ENCODE data around the gene FBXO24. TPM values are rescaled to one million over a fixed set of nuclear protein-coding genes. Genes with fewer than 3 reads are reported as not detected.

The FBXO24 gene
- total RNA-seq, 2 experiments from 2014 or later = 0.80 to 1.3 TPM

DNA sequence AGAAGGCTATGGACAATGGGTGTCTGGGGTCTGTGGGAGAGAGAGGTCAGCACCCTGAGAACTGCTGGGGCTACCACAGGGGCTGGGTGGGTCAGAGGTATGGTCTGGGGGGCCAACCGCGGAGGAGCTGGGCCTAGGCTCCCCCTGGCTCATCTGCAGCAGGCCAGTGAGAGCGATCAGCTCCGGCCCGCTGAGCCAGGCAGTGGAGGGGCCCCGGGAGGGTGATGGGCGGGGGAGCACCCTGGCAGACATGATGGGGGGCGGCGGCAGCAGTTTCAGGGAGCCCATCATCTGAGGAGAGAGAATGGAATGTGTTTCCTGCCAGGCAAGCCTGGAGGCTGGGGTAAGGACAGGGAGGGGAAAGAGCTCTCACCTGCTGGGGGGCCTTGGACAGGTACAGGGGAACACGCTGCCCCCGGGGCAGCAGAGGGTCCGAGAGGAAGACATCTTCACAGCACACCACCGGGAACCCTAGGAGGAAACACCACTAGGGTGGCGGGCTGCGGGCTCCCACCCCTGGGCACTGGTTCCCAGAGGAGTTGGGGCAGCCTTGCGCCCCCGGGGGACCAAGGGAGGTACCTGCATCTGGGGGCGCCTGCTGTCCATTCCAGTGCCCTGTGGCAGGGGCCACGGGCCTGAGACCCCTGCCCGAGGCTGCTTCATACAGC, 13.7 kb upstream of the FBXO24 start:
- Mint-ChIP-seq H3K9me3 (ENCODE audit: low read depth) (no peaks in the 10 kb centered on the region), H3K4me3 (no peak overlapping the region), H3K4me1 (peaks cover 37% of the 10 kb centered on the region), H3K27me3 (no peaks in the 10 kb centered on the region), H3K36me3 (peaks cover 8% of the 10 kb centered on the region), H3K27ac (no peak overlapping the region)
- ATAC-seq (no peak), DNase-seq (no peak)
- CTCF ChIA-PET = interaction anchor here (0.9 to 1.1 kb wide), 3 partner anchors 10 to 90 kb away, joined by 3 to 4 read pairs (median 3); no protein-coding TSS in a partner anchor

GRCh38 chr7:100572949-100573675, 13.0 kb upstream of the FBXO24 start:
- no peak for DNase-seq
- Mint-ChIP-seq H3K36me3 (peaks cover 8% of the 10 kb centered on the region), H3K9me3 (ENCODE audit: low read depth) (no peaks in the 10 kb centered on the region), H3K27ac (no peak overlapping the region), H3K4me3 (no peak overlapping the region), H3K4me1 (peaks cover 30% of the 10 kb centered on the region), H3K27me3 (no peaks in the 10 kb centered on the region)
- CTCF ChIA-PET = interaction anchor here (0.9 to 1.1 kb wide), 3 partner anchors 9 to 90 kb away, joined by 3 to 4 read pairs (median 3); no protein-coding TSS in a partner anchor
- no peak for ATAC-seq

GRCh38 chr7:100573691-100574361, 12.3 kb upstream of the FBXO24 start, which contains the start of gene SAP25:
TSS of gene SAP25 (minus strand) at chr7:100573900. CDS start at chr7:100573742, 158 bp downstream.
- H3K27me3 Mint-ChIP-seq = no peaks in the 10 kb centered on the region
- CTCF ChIA-PET = no interaction called here
- no peak within 1 kb of the TSS for H3K4me3 Mint-ChIP-seq
- ATAC-seq (no peak), DNase-seq (no peak)
- peaks cover 22% of the 10 kb centered on the region for H3K4me1 Mint-ChIP-seq
- H3K36me3 Mint-ChIP-seq = peaks cover 10% of the 10 kb centered on the region
- no peaks in the 10 kb centered on the region for H3K9me3 Mint-ChIP-seq (ENCODE audit: low read depth)
- no peak within 1 kb of the TSS for H3K27ac Mint-ChIP-seq

GRCh38 chr7:100574362-100575205, 11.5 kb upstream of the FBXO24 start:
- Mint-ChIP-seq H3K9me3 (ENCODE audit: low read depth) (no peaks in the 10 kb centered on the region), H3K27me3 (no peaks in the 10 kb centered on the region), H3K4me1 (peaks cover 15% of the 10 kb centered on the region), H3K4me3 (no peak overlapping the region), H3K27ac (no peak overlapping the region), H3K36me3 (peaks cover 13% of the 10 kb centered on the region)
- DNase-seq (no peak), ATAC-seq (no peak)
- CTCF ChIA-PET = no interaction called here

- DNase-seq = no peak
- Mint-ChIP-seq H3K27me3 (no peaks in the 10 kb centered on the region), H3K9me3 (ENCODE audit: low read depth) (no peaks in the 10 kb centered on the region), H3K36me3 (peaks cover 16% of the 10 kb centered on the region), H3K4me1 (peaks cover 11% of the 10 kb centered on the region), H3K27ac (no peak overlapping the region), H3K4me3 (no peak overlapping the region)
- CTCF ChIA-PET = no interaction called here
- no peak for ATAC-seq
Observed at GRCh38 chr7:100575206-100575631, 10.9 kb upstream of the FBXO24 start.

DNA sequence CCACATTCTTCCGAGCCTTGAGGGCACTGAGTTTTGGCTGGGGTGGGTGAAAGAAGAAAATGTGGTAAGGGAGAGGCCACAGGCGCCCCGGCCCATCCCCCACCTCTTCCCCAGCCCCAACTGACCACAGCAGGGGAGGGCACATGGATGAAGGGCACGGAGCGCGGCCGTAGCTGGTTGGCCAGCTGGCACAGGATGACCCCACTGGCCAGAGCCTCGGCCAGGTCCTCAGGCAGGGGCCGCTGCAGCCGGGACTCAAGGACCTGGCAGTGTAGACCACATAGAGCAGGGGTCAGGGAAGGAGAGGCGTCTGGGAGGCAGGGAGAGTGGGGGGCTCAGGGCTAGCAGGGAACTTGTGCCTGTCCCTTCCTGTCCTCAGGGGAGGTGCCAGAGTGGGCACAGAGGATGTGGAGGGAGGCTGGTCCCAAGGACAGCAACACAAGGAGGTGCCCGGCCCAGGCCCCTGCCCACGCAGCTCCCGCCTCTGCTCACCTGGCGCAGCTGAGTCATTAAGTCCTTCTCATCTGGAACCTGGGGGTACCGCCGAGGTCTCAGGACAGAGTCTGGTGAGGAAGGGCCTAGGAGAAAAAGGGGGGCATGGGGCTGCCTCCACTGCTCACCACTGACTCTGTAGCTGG, 10.3 kb upstream of the FBXO24 start:
- no peak overlapping the region for H3K4me3 Mint-ChIP-seq
- CTCF ChIA-PET = no interaction called here
- no peak overlapping the region for H3K27ac Mint-ChIP-seq
- DNase-seq = no peak
- H3K27me3 Mint-ChIP-seq = no peaks in the 10 kb centered on the region
- no peak for ATAC-seq
- peaks cover 16% of the 10 kb centered on the region for H3K36me3 Mint-ChIP-seq
- no peaks in the 10 kb centered on the region for H3K9me3 Mint-ChIP-seq (ENCODE audit: low read depth)
- peaks cover 7% of the 10 kb centered on the region for H3K4me1 Mint-ChIP-seq

DNA sequence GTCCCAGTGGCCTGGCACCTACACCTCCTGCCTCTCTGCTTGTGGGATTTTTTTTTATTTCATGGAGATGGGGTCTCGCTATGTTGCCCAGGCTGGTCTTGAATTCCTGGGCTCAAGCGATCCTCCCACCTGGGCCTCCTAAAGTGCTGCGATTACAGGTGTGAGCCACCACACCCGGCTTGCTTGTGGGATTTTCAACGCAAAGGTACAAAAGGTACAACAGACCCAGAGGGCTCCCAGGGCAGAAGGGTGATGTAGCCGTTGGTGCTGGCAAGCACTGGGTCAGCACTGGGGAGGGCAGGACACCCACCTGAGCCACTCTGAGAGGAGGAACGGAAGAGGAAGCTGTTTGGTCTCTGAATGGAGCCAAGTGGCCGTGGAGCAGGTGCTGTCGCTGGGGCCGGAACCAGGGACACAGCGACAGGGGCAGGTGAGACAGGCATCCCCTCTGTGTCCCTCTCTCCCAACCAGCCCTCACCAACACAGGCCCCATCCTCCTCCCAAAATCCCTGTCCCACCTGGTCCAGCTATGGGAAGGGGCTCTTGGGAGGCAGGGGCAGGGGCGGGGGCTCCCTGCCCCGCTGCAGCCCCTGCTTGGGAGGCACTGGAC, 9.6 kb upstream of the FBXO24 start:
- Mint-ChIP-seq H3K9me3 (ENCODE audit: low read depth) (no peaks in the 10 kb centered on the region), H3K4me3 (no peak overlapping the region), H3K27ac (no peak overlapping the region), H3K27me3 (no peaks in the 10 kb centered on the region), H3K4me1 (peaks cover 7% of the 10 kb centered on the region), H3K36me3 (peaks cover 19% of the 10 kb centered on the region)
- CTCF ChIA-PET = no interaction called here
- ATAC-seq (no peak), DNase-seq (no peak)

GRCh38 chr7:100577103-100577502, 9.0 kb upstream of the FBXO24 start:
- CTCF ChIA-PET = no interaction called here
- Mint-ChIP-seq H3K4me3 (no peak overlapping the region), H3K27ac (no peak overlapping the region), H3K27me3 (no peaks in the 10 kb centered on the region), H3K36me3 (peaks cover 19% of the 10 kb centered on the region), H3K4me1 (peaks cover 4% of the 10 kb centered on the region), H3K9me3 (ENCODE audit: low read depth) (no peaks in the 10 kb centered on the region)
- ATAC-seq = no peak
- no peak for DNase-seq

- no peaks in the 10 kb centered on the region for H3K27me3 Mint-ChIP-seq
- no peak overlapping the region for H3K4me3 Mint-ChIP-seq
- ATAC-seq (no peak), DNase-seq (no peak)
- H3K4me1 Mint-ChIP-seq = peaks cover 6% of the 10 kb centered on the region
- H3K27ac Mint-ChIP-seq = no peak overlapping the region
- H3K9me3 Mint-ChIP-seq (ENCODE audit: low read depth) = no peaks in the 10 kb centered on the region
- peaks cover 19% of the 10 kb centered on the region for H3K36me3 Mint-ChIP-seq
- CTCF ChIA-PET = no interaction called here
Observed at GRCh38 chr7:100577507-100577906, 8.6 kb upstream of the FBXO24 start.

GRCh38 chr7:100578246-100579183, 7.6 kb upstream of the FBXO24 start:
- ATAC-seq (no peak), DNase-seq (no peak)
- CTCF ChIA-PET = interaction anchor here (0.8 to 1.4 kb wide), 2 partner anchors 14 to 19 kb away, joined by 4 to 6 read pairs; no protein-coding TSS in a partner anchor
- Mint-ChIP-seq H3K4me3 (no peak overlapping the region), H3K9me3 (ENCODE audit: low read depth) (no peaks in the 10 kb centered on the region), H3K4me1 (peaks cover 16% of the 10 kb centered on the region), H3K27ac (no peak overlapping the region), H3K36me3 (peaks cover 19% of the 10 kb centered on the region), H3K27me3 (no peaks in the 10 kb centered on the region)

GRCh38 chr7:100580466-100581283, 5.5 kb upstream of the FBXO24 start:
- peaks cover 21% of the 10 kb centered on the region for H3K4me1 Mint-ChIP-seq
- H3K27me3 Mint-ChIP-seq = no peaks in the 10 kb centered on the region
- no peak overlapping the region for H3K27ac Mint-ChIP-seq
- DNase-seq (no peak), ATAC-seq (no peak)
- H3K9me3 Mint-ChIP-seq (ENCODE audit: low read depth) = no peaks in the 10 kb centered on the region
- peaks cover 14% of the 10 kb centered on the region for H3K36me3 Mint-ChIP-seq
- CTCF ChIA-PET = interaction anchor here (0.5 to 11.9 kb wide), 2 partner anchors 16 to 291 kb away, joined by 3 to 154 read pairs; no protein-coding TSS in a partner anchor
- no peak overlapping the region for H3K4me3 Mint-ChIP-seq

All from activated CD8-positive, alpha-beta memory T cell treated with anti-CD3 and anti-CD28 coated beads, Interleukin-2, amount 10 ng/mL, durations not matched to agents 7 days and 5 days (primary cell).